ENCODE results near the gene NEGR1.

Gene NEGR1

GRCh38 chr1:71414179-71414578 is 868.2 kb downstream of the NEGR1 start:
- in situ Hi-C loops (cut with MboI; ENCODE audit: low sequenced_read_pairs), result no loop called here

DNA sequence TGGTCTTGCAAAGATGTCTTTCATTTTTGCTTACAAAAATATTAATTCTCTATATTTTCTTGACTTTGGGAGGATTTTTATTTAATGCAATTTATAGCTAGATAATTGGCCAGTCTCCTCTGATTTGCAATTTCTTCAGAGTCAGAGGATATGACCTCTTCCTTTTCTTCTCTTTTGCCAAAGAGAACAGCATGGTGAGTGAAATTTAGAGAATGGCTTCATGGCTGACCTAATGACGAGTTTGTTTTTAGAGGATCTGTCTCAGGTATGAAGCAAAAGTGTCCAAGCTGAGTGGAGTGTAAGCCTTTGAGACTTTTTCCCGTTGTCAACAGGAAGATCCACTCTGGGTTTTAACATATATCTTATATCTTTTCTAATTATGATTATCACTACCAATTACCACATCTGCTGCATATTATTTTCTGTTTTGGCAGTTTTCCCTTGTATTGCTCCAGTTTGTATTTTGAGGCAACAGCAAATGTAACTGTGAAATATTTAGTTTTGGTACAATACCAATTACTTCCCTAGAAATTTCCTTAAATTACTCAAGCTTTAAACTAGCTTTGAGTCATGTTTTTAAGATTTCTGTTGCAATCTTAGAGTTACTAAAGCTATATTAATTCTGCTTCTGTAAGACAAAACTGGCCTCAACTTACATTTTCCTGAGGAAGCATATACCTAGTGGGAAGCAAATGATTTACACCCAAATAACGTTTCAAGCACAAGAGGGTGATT is 868.7 kb downstream of the NEGR1 start:
- in situ Hi-C loops (cut with MboI; ENCODE audit: low sequenced_read_pairs), result no loop called here

DNA sequence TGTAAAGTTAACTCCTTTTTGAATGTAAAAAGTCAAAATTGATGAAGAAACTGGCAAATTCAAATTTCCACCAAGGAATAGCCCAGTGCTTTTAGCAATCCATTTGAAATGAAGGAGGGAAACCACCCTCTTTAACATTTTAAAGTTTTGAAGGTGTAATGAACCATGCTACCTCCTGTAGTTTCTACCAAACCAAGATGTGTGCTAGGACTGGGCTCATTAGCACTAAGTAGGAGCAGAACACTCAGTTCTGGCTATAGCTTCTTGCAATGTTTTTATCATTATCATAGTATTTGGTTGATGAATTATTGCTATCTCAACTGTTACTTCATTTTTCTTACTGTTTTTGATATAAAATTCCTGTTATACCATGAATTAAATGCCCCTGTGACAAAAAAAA is 882.3 kb downstream of the NEGR1 start:
- in situ Hi-C loops (cut with MboI; ENCODE audit: low sequenced_read_pairs), result no loop called here

DNA sequence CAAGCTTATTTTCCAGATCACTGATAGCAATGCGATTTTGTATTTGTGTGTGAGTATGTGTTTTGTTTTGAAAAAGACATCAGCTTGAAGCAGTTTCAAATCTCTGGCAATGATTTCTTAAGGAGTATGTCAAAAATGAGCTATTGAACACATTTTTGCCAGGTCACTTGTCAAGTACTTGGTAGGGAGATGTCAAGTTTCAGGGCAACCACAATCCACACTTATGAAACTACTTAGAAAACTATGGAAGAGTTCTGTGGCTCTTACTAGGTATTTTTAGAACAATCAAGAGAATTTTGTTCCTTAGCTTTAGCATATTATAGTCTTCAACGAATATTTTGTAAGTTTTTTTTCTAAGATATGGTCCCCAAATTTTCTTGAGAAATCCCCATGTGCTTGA is 882.7 kb downstream of the NEGR1 start:
- in situ Hi-C loops (cut with MboI; ENCODE audit: low sequenced_read_pairs), result no loop called here

GRCh38 chr1:71393301-71393700 is 889.0 kb downstream of the NEGR1 start:
- in situ Hi-C loops (cut with MboI; ENCODE audit: low sequenced_read_pairs), result no loop called here

- in situ Hi-C loops (cut with MboI; ENCODE audit: low sequenced_read_pairs), result no loop called here
Measured at GRCh38 chr1:71390518-71390917, 891.8 kb downstream of the NEGR1 start.

DNA sequence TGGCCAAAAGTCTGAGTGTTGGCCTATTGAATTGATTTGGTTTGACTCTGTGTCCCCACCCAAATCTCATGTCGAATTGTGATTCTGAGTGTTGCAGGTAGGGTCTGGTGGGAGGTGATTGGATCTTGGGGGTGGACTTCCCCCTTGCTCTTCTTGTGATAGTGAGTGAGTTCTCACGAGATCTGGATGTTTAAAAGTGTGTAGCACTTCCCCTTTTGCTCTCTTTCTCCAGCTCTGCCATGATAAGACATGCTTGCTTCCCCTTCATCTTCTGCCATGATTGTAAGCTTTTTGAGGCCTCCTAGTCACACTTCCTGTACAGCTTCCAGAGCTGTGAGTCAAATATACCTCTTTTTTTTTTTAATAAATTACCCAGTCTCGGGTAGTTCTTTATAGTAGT is 904.5 kb downstream of the NEGR1 start:
- in situ Hi-C loops (cut with MboI; ENCODE audit: low sequenced_read_pairs), result no loop called here

- in situ Hi-C loops (cut with MboI; ENCODE audit: low sequenced_read_pairs), result no loop called here
Measured at GRCh38 chr1:71372496-71372895, 909.8 kb downstream of the NEGR1 start.

DNA sequence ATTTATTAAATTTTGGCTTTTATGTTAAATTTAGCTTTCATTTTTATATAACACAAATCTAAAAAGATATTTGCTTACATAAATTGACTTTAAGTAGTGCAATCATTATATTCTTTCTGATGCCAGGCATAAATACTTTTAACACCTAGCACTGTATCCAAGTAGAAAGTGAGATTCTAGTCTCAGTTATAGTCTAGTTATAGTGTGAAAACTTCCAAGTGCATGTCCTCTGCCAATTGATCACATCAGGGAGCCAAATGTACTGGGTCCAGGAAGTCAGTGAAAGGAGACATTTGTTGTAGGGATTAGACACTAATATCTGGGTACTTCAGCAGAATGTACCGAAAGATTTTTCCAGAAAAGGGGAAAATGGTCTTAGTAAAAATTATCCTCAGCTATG is 910.8 kb downstream of the NEGR1 start:
- in situ Hi-C loops (cut with MboI; ENCODE audit: low sequenced_read_pairs), result no loop called here

- in situ Hi-C loops (cut with MboI; ENCODE audit: low sequenced_read_pairs), result no loop called here
Measured at GRCh38 chr1:71364236-71364635, 918.1 kb downstream of the NEGR1 start.

- in situ Hi-C loops (cut with MboI; ENCODE audit: low sequenced_read_pairs), result no loop called here
Measured at GRCh38 chr1:71362691-71363090, 919.6 kb downstream of the NEGR1 start.

DNA sequence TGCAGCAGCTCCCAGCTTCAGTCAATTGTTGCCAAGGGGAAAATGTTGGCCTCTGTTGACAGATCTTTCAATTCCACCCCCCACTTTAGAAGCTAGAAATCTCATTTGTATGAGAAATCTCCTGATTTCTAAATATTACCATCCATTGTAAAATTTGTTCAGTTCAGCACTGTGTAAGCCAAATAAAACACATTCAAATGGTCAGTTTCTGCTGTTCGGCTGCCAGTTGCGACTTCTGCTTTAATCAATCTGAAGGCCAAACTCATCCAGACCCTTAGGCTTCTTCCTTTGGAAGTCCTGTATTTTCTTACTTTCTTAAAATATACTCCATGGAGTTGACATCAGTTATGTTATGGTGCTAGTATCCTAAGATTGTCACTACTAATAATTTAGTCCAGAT is 920.3 kb downstream of the NEGR1 start:
- in situ Hi-C loops (cut with MboI; ENCODE audit: low sequenced_read_pairs), result no loop called here

- in situ Hi-C loops (cut with MboI; ENCODE audit: low sequenced_read_pairs), result no loop called here
Measured at GRCh38 chr1:71357708-71358107, 924.6 kb downstream of the NEGR1 start.

- in situ Hi-C loops (cut with MboI; ENCODE audit: low sequenced_read_pairs), result no loop called here
Measured at GRCh38 chr1:71351438-71351837, 930.9 kb downstream of the NEGR1 start.

DNA sequence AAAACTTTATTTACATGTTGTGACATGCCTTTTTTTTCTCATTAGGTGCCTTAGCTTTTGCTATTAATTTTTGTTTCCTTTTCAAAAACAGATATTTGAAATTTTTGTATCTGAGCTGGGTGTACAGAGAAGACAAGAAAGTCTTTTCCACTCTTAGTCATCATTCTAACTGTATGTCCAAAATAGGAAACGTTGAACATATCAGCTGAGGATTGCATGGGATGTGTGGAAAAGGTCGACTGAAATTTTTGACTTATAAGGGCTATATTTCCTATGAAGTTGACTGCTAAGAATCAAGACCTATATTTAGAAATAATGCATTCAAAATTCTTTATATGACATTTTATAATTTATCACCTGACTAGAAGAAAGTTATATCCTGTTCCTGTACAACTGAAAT is 931.5 kb downstream of the NEGR1 start:
- in situ Hi-C loops (cut with MboI; ENCODE audit: low sequenced_read_pairs), result no loop called here

- in situ Hi-C loops (cut with MboI; ENCODE audit: low sequenced_read_pairs), result no loop called here
Measured at GRCh38 chr1:71350330-71350729, 932.0 kb downstream of the NEGR1 start.

Data from hTERT RPE-1 (cell line).